Suppressor macrophage treated with lipopolysaccharide for 4 hours (primary cell): ENCODE data around the gene VSTM2L.
"Not testable (repeated sequence)": the region's sequence is repeated elsewhere in the genome, so short reads cannot be mapped to it uniquely, and the experiment has no call there.

Experiments used
- DNase-seq: peaks from one replicate; pipeline ENCODE4 v3.0.0-alpha.2; 2020

VSTM2L gene, protein sequence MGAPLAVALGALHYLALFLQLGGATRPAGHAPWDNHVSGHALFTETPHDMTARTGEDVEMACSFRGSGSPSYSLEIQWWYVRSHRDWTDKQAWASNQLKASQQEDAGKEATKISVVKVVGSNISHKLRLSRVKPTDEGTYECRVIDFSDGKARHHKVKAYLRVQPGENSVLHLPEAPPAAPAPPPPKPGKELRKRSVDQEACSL

DNA sequence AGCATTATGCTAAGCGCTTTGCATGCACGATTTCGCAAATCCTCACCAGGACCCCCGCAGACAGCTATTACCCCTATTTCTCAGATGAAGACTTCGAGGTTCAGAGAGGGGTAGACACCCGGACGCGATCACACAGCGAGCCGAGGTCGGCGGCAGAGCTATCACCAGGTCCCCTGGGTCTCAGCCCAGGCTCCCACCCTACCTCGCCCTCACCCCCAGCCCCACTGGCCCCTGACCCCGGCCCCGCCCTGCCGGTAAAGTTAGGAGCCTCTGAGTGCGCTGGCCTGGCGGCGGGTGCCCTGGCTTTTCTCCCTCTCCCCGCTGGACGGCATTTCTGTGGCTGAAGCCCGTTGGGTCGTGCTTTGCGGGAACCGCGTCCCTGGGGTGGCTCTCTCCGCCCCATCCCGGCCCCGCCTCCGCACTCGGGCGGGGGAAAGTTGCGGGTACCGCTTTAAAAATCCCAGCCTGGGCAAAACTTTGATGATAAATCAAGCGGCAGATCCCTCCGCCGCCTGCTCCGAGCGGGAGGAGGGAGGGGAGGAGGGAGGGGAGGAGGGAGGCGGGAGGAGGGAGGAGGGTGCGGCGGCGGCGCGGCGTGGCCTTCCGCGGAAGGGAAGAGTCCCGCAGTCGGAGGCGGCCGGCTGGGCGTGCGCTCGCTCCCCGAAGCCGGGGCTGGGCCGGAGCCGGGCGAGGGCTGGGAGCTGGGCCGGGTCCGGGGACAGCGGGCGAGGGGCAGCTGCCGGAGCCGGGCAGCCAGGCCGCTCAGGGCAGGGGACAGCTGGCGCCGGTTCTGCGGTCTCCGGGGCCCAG lies at the start of gene VSTM2L:
VSTM2L (plus strand) TSS at position 624 of the 810 bp plus-strand sequence. CDS start 224 bp downstream, outside the sequence.
- DNase-seq: peak; percentile 23

DNA sequence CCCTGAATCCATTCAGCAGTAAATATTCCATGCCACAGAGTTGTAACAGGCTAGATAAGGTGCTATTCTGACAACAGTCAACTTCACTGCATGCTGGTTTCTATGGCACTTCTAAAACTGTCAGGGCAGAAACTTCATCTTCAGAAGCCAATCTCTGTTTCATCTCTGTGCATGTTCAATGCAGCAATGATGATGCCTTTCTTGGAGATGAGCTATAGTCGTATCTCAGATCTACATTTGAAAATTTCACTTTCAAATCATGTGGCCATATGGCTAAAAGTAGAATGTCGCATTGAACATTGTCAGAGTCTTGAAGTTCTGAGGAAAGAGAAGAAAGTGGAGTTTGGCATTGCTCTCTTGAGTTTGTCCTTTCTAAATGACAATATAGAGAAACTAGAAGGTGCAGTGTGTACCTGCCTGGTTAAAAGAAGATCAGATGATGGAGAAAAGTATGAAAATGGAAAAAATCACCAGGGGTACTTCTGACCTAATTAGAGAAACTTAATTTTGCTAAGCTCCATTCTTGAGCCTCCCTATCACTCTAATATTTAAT lies 49.0 kb upstream of the VSTM2L start:
- no peak for DNase-seq

- DNase-seq: not testable (repeated sequence)
Measured at GRCh38 chr20:37856034-37856433, 46.9 kb upstream of the VSTM2L start.

DNA sequence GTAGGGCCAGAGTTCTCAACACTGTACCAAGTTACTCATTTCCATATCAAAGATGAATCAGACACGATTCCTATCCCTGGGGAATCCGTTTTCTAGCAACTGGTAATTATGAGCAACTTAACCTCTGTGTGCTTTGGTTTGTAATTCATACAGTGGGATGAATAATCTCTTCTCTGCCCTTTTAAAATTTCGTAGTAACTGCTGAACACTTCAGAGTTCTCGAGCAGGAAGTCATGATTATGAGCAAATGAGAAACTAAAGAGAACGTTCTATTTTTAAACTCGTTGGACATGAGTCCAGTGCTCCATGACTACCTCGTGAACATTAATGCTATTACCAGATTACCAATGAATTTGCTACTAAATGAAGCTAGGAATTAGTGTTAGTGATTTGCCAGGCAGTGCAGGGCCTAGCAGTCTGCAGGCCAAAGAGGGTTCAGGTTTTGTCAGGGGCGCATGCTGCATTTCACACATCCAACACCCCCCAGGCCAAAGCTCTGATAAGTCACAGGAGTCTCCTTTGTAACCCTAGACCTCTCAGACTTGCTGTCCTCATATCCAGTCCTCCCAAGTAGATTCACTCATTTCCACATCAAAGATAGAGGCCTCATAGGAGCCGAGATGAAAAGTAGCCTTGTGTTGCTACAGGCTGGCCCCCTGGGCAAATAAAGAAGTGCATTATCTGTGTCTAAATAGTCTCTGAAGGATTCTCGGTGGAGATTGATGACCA lies 45.8 kb upstream of the VSTM2L start:
- DNase-seq: peak; percentile 23

DNA sequence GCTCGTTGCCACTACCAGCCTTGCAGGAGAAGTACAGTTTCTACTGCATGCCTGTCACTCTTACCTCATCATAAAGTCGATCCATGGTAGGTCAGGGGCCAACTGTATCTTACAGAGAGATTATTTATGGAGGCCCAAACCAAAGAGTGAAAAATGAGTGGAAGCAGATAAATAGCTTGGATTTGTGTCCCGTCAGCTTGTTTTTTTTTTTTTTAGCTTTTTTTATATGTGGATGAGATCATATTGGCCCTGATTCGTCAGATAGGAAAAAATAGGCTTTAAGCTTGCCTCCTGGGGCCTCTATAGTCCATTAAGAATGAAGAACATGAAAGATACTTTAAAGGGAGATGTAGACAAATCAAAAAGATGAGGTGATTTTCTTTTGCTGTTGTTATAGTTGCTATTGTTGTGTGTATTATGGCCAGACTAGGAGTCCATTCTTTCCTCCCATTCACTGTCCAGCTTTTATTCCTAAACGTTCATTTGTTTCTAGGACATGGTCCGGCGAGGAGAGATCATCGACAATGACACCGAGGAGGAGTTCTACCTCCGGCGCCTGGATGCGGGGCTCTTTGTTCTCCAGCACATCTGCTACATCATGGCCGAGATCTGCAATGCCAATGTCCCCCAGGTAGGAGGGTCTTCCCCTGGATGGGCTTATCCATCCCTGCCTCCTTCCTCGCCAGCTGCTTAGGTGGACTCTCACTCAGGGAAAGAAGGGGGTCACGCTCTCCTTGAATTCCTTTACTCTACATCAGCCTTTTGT lies 43.3 kb upstream of the VSTM2L start:
- DNase-seq: no peak

GRCh38 chr20:37863289-37863688 lies 39.6 kb upstream of the VSTM2L start:
- DNase-seq: no peak

DNA sequence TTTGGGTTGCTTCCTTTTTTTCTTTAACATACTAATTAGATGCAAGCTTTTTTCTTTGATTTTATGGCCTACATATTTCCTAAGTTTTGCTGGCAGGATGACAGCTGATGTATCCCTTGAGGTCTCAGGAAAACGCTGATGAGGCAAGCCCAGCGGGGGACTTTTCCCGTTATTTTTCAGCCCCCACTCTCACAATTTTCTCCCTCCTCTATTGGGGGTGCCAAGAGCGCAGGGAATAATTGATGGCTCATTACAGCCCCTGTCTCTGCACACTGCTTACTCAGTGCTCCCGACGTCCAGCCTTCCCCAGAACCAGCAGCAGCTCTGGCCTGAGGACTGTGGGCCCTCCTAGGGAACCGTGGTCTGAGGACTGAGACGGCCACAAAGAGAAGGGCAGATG lies 38.6 kb upstream of the VSTM2L start:
- no peak for DNase-seq

DNA sequence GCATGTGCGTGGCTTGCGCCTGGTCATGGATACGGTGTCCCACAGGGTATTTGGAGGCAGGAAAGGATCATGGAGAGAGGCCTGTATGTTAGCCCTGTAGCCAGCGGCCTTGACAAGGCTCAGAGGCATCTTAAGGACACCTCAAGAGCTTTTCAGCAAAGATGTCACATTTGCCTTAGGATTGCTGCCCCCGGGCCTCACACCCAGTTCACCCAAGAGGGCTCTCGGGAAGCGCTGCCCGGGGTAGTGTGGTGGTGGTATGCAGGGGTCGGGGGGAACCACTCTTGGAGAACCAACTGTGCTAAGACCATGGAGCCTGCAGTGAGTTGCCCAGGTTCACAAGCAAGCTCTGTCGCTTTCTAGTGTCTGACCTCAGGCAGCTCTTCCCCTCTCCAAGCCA lies 36.9 kb upstream of the VSTM2L start:
- DNase-seq: no peak

DNA sequence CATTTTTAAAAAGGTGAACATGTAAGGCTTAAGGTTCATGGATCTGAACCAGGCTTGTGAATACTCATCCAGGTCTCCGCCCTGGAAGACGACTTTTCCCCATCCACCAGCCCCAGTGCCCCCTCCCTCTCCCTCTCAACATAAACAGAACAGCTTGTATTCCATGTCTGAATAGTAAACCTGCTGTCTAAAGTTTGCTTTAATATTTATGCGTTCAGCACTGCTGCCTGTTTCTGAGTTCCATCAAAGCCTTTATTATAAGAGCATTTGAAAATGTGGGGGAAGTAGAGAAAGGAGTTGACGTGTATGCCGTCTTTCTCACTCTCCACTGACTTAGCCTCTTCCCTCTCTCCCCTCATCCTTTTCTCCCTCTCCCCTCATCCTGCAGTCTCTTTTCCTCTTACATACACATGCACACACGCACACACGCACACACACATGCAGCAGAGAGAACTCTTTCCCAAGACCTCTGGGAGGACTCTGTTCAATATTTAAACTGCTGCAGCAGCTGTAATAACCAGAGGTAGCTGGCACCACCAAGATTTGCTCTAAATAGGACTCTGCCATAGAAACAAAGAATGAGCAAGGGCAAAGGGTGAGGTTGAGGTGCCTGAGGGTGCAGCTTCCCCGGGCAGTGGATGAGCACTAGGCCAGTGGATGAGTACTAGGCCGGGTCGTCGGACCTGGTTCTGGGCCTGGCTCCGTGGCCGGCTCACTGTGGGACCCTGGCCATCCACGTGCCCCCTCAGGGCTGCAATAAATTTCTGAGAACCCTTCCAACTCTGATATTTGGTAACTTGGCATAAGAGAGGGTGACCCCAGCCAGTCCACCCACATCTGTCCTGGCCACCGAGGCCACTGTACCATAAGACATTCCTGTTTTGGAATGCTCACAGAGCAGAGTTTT lies 35.4 kb upstream of the VSTM2L start:
- no peak for DNase-seq

DNA sequence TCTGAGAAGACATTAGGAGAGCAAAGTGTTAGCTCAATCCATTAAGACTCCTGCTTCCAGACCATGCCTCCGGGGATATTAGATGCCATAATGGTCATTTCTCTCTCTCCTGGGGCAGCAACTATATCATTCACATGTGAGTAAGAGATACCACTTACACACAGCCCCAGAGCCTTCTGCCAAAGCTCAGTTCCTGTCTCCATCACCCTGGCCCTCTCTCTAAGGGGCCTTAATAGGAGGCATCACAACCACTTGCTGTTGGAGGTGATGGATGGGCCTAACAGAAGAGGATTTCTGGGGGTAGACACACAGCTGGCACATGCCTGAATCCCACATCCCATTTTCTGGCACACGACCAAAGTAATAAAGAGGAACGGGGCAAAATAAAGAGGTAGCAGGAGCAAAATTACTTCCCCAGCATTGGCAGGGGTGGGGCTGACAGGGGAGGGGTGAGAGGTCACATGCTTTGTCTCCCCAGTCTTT lies 34.0 kb upstream of the VSTM2L start:
- DNase-seq: no peak

GRCh38 chr20:37869334-37869861 lies 33.5 kb upstream of the VSTM2L start:
- DNase-seq: no peak

DNA sequence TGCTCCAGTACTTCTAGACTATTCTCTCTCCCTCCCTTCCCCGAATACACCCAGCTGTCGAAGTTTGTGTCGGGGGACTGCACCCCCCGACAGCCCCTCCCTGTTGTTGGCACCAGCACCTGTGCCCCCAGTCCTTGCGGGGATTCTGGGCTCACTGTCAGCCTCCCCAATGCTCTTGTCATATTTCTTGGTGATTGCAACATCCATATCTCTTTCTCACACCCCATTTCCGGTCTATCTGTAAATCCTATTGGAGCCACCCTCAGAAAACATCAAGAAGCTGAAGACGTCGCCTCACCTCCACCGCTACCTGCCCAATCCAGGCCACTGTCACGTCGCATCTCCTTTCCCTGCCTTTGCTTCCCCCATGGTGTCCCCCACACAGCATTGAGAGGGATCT lies 32.6 kb upstream of the VSTM2L start:
- DNase-seq: no peak

- DNase-seq: no peak
Measured at GRCh38 chr20:37871751-37872150, 31.2 kb upstream of the VSTM2L start.

- no peak for DNase-seq
Measured at GRCh38 chr20:37872161-37872560, 30.8 kb upstream of the VSTM2L start.

GRCh38 chr20:37873884-37874283 lies 29.0 kb upstream of the VSTM2L start:
- no peak for DNase-seq

DNA sequence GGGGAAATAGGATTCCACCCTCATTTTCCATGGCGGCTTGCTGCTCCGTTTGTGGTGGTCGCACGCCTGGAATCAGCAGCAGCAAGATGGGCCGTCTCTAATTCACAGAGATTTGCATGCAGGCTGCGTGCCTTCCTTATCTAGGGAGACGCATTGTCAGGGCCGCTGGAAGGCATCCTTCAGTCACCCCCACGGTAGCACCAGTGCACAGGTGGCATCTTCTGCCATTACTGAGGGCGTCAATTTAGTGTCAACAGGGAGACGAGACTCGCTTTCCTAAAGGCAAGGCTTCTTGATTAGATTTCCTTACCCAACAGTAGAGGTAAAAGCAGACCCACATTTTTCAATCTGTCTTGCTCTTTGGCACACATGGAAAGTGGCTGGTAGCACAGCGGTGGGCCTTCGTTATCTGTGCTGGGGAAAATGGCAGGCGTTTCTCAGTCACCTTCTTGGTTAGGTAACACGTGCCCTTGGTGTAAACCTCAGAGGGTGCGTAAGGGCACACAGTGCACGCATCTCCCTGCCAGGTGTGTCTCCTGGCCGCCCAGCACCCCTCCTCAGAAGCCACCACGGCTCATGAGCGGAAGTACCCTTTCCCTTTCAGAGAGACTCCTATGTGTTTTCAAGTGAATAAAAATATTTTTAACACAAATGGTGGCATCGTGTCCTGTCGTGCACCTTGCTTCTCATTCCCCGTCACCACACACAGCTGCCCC lies 27.3 kb upstream of the VSTM2L start:
- no peak for DNase-seq

GRCh38 chr20:37876863-37877262 lies 26.1 kb upstream of the VSTM2L start:
- DNase-seq: no peak

- DNase-seq: no peak
Measured at GRCh38 chr20:37877832-37878772, 24.8 kb upstream of the VSTM2L start.
